Neural cell (in vitro differentiated cells): ENCODE measurements around the gene SLIT3. TPM values are rescaled to one million over a fixed set of nuclear protein-coding genes. Genes with fewer than 3 reads are reported as not detected.
"Not testable (repeated sequence)": the region's sequence is repeated elsewhere in the genome, so short reads cannot be mapped to it uniquely, and the experiment has no call there.

ENCODE experiments used
- H2AFZ ChIP-seq: fragments of 200-600, 300-800 bp; sonication (generic), shearing (Covaris generic); 2 replicates; pipeline ENCODE4 v1.6.0; 2014; ENCODE audit warnings: low read depth, mild to moderate bottlenecking, antibody characterized with exemption, low read length, moderate library complexity
- H3F3A ChIP-seq: fragments of 200-600 bp; shearing (Covaris generic); 2 replicates; pipeline ENCODE4 v1.6.1; 2016; ENCODE audit warnings: mild to moderate bottlenecking, moderate library complexity, mixed read lengths, antibody characterized with exemption, low read length; ENCODE audit not compliant: insufficient read depth, poor library complexity, severe bottlenecking
- H3K27ac ChIP-seq: fragments of 200-600, 300-800 bp; sonication (generic), shearing (Covaris generic); 2 replicates; pipeline ENCODE4 v1.5.1; 2014; ENCODE audit warnings: mild to moderate bottlenecking, low read length, moderate library complexity
- H3K27me3 ChIP-seq: fragments of 300-800, 200-600 bp; sonication (generic), shearing (Covaris generic); 2 replicates; pipeline ENCODE4 v1.6.0; 2014; ENCODE audit warnings: mild to moderate bottlenecking, low read depth, low read length, moderate library complexity; ENCODE audit not compliant: insufficient read depth
- H3K36me3 ChIP-seq: fragments of 300-800, 200-600 bp; sonication (generic), shearing (Covaris generic); 2 replicates; pipeline ENCODE4 v1.5.1; 2014; ENCODE audit warnings: mild to moderate bottlenecking, antibody characterized with exemption, low read length, moderate library complexity; ENCODE audit not compliant: insufficient read depth
- H3K4me2 ChIP-seq: fragments of 300-800, 200-600 bp; sonication (generic), shearing (Covaris generic); 2 replicates; pipeline ENCODE4 v1.6.0; 2014; ENCODE audit warnings: mild to moderate bottlenecking, low read length
- H3K4me3 ChIP-seq: fragments of 300-800, 200-600 bp; sonication (generic), shearing (Covaris generic); 2 replicates; pipeline ENCODE4 v1.5.1; 2014; ENCODE audit warnings: mild to moderate bottlenecking, low read length, moderate library complexity
- H3K79me2 ChIP-seq: fragments of 200-600 bp; shearing (Covaris generic); replicated peaks from 2 replicates; pipeline ENCODE4 v1.6.0; 2014; ENCODE audit warnings: mild to moderate bottlenecking, low read length, moderate library complexity; ENCODE audit not compliant: insufficient read depth
- H3K9ac ChIP-seq: fragments of 300-800, 200-600 bp; sonication (generic), shearing (Covaris generic); 2 replicates; pipeline ENCODE4 v1.6.1; 2016; ENCODE audit warnings: mild to moderate bottlenecking, low read length, mixed read lengths
- H3K9me2 ChIP-seq: fragments of 200-600 bp; shearing (Covaris generic); 2 replicates; pipeline ENCODE4 v1.6.1; 2016; ENCODE audit warnings: mild to moderate bottlenecking, low read length, mixed read lengths; ENCODE audit not compliant: insufficient read depth
- H3K9me3 ChIP-seq: fragments of 200-600, 300-800 bp; sonication (generic), shearing (Covaris generic); 2 replicates; pipeline ENCODE4 v1.6.1; 2016; ENCODE audit warnings: mild to moderate bottlenecking, mixed run types, low read length, moderate library complexity, mixed read lengths
- H4K20me1 ChIP-seq: fragments of 200-600 bp; shearing (Covaris generic); 2 replicates; pipeline ENCODE4 v1.6.1; 2016; ENCODE audit warnings: mild to moderate bottlenecking, mixed run types; ENCODE audit not compliant: insufficient read depth
- EP300 ChIP-seq: fragments of 450-650 bp; conservative IDR thresholded peaks from 2 replicates; pipeline ENCODE4 v1.6.1; 2014; ENCODE audit warnings: antibody characterized with exemption, mild to moderate bottlenecking, moderate library complexity; ENCODE audit not compliant: poor library complexity, severe bottlenecking
- EZH2 ChIP-seq: fragments of 200-600, 300-800 bp; shearing (Covaris generic), sonication (generic); IDR thresholded peaks from 2 replicates; pipeline ENCODE4 v1.6.1; 2014; ENCODE audit warnings: antibody characterized with exemption, low read length, borderline replicate concordance, mild to moderate bottlenecking; ENCODE audit not compliant: insufficient read depth, poor library complexity, severe bottlenecking
- MXI1 ChIP-seq: fragments of 450-650 bp; conservative IDR thresholded peaks from 2 replicates; pipeline ENCODE4 v1.6.1; 2014; ENCODE audit warnings: antibody characterized with exemption, mild to moderate bottlenecking; ENCODE audit not compliant: poor library complexity, severe bottlenecking
- POLR2AphosphoS5 ChIP-seq: IDR thresholded peaks from 2 replicates; pipeline ENCODE4 v1.6.1; 2012
- RAD21 ChIP-seq: fragments of 450-650 bp; conservative IDR thresholded peaks from 2 replicates; pipeline ENCODE4 v1.6.1; 2014; ENCODE audit warnings: antibody characterized with exemption, mild to moderate bottlenecking, moderate library complexity
- SMC3 ChIP-seq: fragments of 450-650 bp; conservative IDR thresholded peaks from 2 replicates; pipeline ENCODE4 v1.6.1; 2014; ENCODE audit warnings: antibody characterized with exemption, mild to moderate bottlenecking, moderate library complexity; ENCODE audit not compliant: poor library complexity
- TAF1 ChIP-seq: IDR thresholded peaks from 2 replicates; pipeline ENCODE4 v1.6.1; 2012; ENCODE audit warnings: low read depth
- polyA plus RNA-seq: library from polyadenylated mRNA; depleted of rRNA; stranded (reverse); fragments of >200 nt; gene quantifications from 2 replicates; pipeline ENCODE4 v1.2.3, GENCODE V29; 2014
- TF ChIP-seq, protein P1 (sequence below): IDR thresholded peaks from 2 replicates; pipeline ENCODE4 v1.6.1; 2012; ENCODE audit warnings: borderline replicate concordance
- TF ChIP-seq, protein P2 (sequence below): fragments of 450-650 bp; IDR thresholded peaks from 2 replicates; pipeline ENCODE4 v1.5.1; 2014; ENCODE audit warnings: antibody characterized with exemption, mild to moderate bottlenecking, moderate library complexity; ENCODE audit not compliant: poor library complexity, severe bottlenecking

The SLIT3 gene
- polyA plus RNA-seq, 1 donor from 2014 or later = 1.2 TPM

DNA sequence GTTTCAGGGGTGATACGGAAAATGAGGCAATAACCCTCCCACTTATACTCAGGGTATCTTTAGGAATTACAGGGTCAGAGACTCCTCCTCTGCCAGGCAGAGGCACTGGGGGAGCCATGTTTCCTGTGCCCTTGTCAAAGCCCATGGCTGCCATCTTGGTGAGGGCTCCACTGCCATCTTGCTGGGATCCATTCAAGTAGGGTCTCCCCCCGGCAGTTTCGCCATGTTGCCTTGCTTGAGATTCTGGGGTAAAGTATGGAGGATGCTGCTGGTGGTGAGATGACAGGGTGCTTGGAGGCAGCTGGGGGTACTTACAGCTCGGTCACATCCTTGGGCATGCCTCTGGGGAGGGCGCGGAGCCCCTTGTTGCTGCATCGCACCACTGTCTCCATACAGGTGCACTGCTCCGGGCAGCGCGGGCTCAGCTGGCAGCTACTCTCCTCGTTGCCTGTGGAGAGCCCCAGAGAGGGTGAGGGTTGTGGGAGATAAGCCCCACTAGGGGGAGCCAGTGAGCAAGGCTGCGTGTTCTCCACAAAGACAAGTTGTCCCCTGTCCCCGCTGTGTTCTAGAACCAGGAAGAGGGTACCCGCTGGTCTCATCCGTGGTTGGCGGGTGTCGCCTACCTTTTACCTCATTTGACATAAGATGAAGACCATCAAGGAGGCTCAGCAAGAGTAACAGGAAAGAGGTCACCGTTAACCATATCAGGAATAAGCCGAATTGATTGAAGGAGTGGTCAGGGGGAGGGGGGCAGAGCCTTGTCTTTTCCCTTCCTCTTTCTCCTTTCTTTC is 552.8 kb downstream of the SLIT3 start:
- H3K36me3 ChIP-seq = no peaks in the 10 kb centered on the region
- no peaks in the 10 kb centered on the region for H3K27me3 ChIP-seq
- no peaks in the 10 kb centered on the region for H3K79me2 ChIP-seq
- TF ChIP-seq TAF1 (no peak), SMC3 (no peak), RAD21 (no peak), POLR2AphosphoS5 (no peak), EP300 (no peak), MXI1 (no peak), EZH2 (no peak)
- TF ChIP-seq, protein P1, sequence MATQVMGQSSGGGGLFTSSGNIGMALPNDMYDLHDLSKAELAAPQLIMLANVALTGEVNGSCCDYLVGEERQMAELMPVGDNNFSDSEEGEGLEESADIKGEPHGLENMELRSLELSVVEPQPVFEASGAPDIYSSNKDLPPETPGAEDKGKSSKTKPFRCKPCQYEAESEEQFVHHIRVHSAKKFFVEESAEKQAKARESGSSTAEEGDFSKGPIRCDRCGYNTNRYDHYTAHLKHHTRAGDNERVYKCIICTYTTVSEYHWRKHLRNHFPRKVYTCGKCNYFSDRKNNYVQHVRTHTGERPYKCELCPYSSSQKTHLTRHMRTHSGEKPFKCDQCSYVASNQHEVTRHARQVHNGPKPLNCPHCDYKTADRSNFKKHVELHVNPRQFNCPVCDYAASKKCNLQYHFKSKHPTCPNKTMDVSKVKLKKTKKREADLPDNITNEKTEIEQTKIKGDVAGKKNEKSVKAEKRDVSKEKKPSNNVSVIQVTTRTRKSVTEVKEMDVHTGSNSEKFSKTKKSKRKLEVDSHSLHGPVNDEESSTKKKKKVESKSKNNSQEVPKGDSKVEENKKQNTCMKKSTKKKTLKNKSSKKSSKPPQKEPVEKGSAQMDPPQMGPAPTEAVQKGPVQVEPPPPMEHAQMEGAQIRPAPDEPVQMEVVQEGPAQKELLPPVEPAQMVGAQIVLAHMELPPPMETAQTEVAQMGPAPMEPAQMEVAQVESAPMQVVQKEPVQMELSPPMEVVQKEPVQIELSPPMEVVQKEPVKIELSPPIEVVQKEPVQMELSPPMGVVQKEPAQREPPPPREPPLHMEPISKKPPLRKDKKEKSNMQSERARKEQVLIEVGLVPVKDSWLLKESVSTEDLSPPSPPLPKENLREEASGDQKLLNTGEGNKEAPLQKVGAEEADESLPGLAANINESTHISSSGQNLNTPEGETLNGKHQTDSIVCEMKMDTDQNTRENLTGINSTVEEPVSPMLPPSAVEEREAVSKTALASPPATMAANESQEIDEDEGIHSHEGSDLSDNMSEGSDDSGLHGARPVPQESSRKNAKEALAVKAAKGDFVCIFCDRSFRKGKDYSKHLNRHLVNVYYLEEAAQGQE = no peak
- TF ChIP-seq, protein P2, sequence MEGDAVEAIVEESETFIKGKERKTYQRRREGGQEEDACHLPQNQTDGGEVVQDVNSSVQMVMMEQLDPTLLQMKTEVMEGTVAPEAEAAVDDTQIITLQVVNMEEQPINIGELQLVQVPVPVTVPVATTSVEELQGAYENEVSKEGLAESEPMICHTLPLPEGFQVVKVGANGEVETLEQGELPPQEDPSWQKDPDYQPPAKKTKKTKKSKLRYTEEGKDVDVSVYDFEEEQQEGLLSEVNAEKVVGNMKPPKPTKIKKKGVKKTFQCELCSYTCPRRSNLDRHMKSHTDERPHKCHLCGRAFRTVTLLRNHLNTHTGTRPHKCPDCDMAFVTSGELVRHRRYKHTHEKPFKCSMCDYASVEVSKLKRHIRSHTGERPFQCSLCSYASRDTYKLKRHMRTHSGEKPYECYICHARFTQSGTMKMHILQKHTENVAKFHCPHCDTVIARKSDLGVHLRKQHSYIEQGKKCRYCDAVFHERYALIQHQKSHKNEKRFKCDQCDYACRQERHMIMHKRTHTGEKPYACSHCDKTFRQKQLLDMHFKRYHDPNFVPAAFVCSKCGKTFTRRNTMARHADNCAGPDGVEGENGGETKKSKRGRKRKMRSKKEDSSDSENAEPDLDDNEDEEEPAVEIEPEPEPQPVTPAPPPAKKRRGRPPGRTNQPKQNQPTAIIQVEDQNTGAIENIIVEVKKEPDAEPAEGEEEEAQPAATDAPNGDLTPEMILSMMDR = no peak
- no peak overlapping the region for H3K9ac ChIP-seq
- no peak overlapping the region for H3K4me2 ChIP-seq
- H3K4me3 ChIP-seq = no peak overlapping the region
- no peaks in the 10 kb centered on the region for H4K20me1 ChIP-seq
- H3K27ac ChIP-seq = no peak overlapping the region
- H3K9me2 ChIP-seq = no peaks in the 10 kb centered on the region
- no peak overlapping the region for H2AFZ ChIP-seq
- H3K9me3 ChIP-seq = peaks cover 4% of the 10 kb centered on the region
- no peaks in the 10 kb centered on the region for H3F3A ChIP-seq

DNA sequence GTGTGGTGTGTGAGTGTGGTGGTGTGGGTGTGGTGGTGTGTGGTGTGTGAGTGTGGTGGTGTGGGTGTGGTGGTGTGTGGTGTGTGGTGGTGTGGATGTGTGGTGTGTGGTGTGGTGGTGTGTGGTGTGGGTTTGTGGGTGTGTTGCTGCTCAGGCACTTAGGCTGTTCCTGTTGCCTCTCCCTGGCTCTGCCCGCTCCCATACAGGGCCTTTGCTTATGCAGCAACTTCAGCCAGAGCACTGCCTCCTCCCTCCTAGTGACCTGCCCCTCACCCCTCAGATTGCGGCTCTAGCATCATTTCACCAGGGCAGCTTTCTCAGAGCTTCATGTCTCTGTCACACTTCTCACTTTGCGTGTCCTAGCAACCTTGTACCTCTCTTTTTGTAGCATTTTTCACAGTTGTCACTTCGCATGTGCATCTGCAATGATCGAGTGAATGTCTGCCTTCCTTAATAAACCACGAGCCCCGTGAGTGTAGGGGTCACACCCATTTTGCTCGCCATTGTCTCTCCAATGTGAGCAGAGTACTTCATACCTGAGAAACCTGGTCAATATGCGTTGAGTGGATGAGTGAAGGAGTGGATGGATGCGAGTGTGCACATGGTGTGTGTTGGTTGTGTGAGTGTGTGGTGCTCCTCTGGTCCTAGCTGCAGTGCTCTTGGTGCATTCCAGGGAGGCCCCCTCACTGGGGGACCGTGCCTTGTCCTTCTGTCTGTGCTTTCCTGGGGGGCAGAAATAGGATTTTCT is 553.9 kb downstream of the SLIT3 start:
- Histone ChIP-seq H4K20me1 (no peaks in the 10 kb centered on the region), H3K36me3 (no peaks in the 10 kb centered on the region), H3K79me2 (no peaks in the 10 kb centered on the region), H3K9ac (no peak overlapping the region), H3K4me2 (no peak overlapping the region), H2AFZ (no peak overlapping the region), H3K27ac (no peak overlapping the region), H3K27me3 (no peaks in the 10 kb centered on the region), H3K9me3 (peaks cover 4% of the 10 kb centered on the region), H3K4me3 (no peak overlapping the region), H3F3A (no peaks in the 10 kb centered on the region), H3K9me2 (no peaks in the 10 kb centered on the region)
- TF ChIP-seq SMC3 = no peak
- TF ChIP-seq MXI1 = no peak
- TF ChIP-seq TAF1 = no peak
- TF ChIP-seq, protein P2 = no peak
- no peak for TF ChIP-seq POLR2AphosphoS5

DNA sequence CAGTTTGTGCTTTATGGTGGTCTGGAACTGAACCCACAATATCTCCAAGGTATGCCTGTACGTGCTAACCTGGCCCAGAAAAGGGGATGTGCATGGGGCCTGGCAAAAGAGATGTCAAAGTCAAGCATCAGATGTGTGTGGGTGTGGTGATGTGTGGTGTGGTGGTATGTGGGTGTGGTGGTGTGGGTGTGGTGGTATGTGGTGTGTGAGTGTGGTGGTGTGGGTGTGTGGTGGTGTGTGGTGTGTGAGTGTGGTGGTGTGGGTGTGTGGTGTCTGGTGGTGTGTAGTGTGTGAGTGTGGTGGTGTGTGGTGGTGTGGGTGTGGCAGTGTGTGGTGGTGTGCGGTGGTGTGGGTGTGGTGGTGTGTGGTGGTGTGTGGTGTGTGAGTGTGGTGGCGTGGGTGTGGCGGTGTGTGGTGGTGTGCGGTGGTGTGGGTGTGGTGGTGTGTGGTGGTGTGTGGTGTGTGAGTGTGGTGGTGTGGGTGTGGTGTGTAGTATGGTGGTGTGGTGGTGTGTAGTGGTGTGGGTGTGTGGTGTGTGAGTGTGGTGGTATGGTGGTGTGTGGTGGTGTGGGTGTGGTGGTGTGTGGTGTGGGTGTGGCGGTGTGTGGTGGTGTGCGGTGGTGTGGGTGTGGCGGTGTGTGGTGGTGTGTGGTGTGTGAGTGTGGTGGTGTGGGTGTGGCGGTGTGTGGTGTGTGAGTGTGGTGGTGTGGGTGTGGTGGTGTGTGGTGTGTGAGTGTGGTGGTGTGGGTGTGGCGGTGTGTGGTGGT is 554.6 kb downstream of the SLIT3 start:
- H3F3A ChIP-seq, H3K4me3 ChIP-seq, H3K9ac ChIP-seq, H3K27ac ChIP-seq, H4K20me1 ChIP-seq, H3K27me3 ChIP-seq, H3K36me3 ChIP-seq, H2AFZ ChIP-seq, H3K79me2 ChIP-seq, H3K9me2 ChIP-seq, H3K4me2 ChIP-seq, H3K9me3 ChIP-seq: not testable (repeated sequence)
